Neural crest cell (in vitro differentiated cells): ENCODE measurements around the gene TMEM26. TPM values are rescaled to one million over a fixed set of nuclear protein-coding genes. Genes with fewer than 3 reads are reported as not detected.
"Not testable (repeated sequence)": the region's sequence is repeated elsewhere in the genome, so short reads cannot be mapped to it uniquely, and the experiment has no call there.

Source experiments
- DNase-seq: peaks from one replicate; pipeline ENCODE4 v3.0.0; 2021; ENCODE audit warnings: low read depth, mixed read lengths, low spot score
- H3K27ac Mint-ChIP-seq: one replicate; pipeline ENCODE4 v1.8.0; 2021; ENCODE audit warnings: mild to moderate bottlenecking, mixed read lengths; ENCODE audit not compliant: unreplicated experiment
- H3K27me3 Mint-ChIP-seq: 2 replicates; pipeline ENCODE4 v1.8.0; 2021; ENCODE audit warnings: low read depth, mild to moderate bottlenecking, mixed read lengths
- H3K36me3 Mint-ChIP-seq: 2 replicates; pipeline ENCODE4 v1.8.0; 2021; ENCODE audit warnings: low read depth, mild to moderate bottlenecking, mixed read lengths
- H3K4me1 Mint-ChIP-seq: 2 replicates; pipeline ENCODE4 v1.8.0; 2021; ENCODE audit warnings: mixed read lengths
- H3K4me3 Mint-ChIP-seq: one replicate; pipeline ENCODE4 v1.8.0; 2021; ENCODE audit warnings: mild to moderate bottlenecking, mixed read lengths
- H3K9me3 Mint-ChIP-seq: 2 replicates; pipeline ENCODE4 v1.8.0; 2021; ENCODE audit warnings: mixed read lengths
- CTCF ChIP-seq: fragments of 200-600 bp; sonication (generic); conservative IDR thresholded peaks from 2 replicates; pipeline ENCODE4 v1.5.0; 2021; ENCODE audit warnings: antibody characterized with exemption, mild to moderate bottlenecking
- total RNA-seq: library from RNA; stranded (reverse); gene quantifications from 2 replicates; pipeline ENCODE4 v1.2.1, GENCODE V29; 2021

The TMEM26 gene
- total RNA-seq, 1 donor from 2014 or later = 0.05 TPM

DNA sequence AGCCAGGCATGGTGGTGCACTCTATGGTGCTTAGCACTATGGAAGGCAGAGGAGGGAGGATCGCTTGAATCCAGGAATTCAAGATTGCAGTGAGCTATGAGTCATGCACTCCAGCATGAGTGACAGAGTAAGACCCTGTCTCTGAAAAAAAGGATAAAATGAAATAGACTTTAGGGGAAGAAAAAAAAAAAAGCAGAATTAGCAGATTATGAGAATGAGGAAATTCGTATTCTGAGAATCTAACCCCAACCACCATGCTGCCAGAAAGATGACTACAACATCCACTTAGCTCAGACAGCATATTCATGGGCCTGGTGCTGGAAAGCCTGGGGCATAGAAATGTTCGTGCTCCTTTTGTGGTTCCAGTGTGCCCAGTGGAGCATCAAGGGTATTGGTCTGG is 63.3 kb downstream of the TMEM26 start:
- no peak overlapping the region for H3K27ac Mint-ChIP-seq
- DNase-seq = no peak

GRCh38 chr10:61388986-61389385 is 64.2 kb downstream of the TMEM26 start:
- not testable (repeated sequence) for DNase-seq, H3K4me3 Mint-ChIP-seq, H3K27me3 Mint-ChIP-seq, H3K9me3 Mint-ChIP-seq, H3K27ac Mint-ChIP-seq, H3K36me3 Mint-ChIP-seq, H3K4me1 Mint-ChIP-seq

More for the DNA sequence above, 63.3 kb downstream of the TMEM26 start:
- no peak for TF ChIP-seq CTCF
- H3K9me3 Mint-ChIP-seq = no peaks in the 10 kb centered on the region
- H3K36me3 Mint-ChIP-seq = no peaks in the 10 kb centered on the region
- no peaks in the 10 kb centered on the region for H3K4me1 Mint-ChIP-seq
- peaks cover 3% of the 10 kb centered on the region for H3K27me3 Mint-ChIP-seq
- H3K4me3 Mint-ChIP-seq = no peak overlapping the region

GRCh38 chr10:61385231-61386001 is 67.8 kb downstream of the TMEM26 start:
- no peaks in the 10 kb centered on the region for H3K4me1 Mint-ChIP-seq
- TF ChIP-seq CTCF = no peak
- peaks cover 2% of the 10 kb centered on the region for H3K9me3 Mint-ChIP-seq
- H3K27me3 Mint-ChIP-seq = peaks cover 3% of the 10 kb centered on the region
- DNase-seq = no peak
- no peaks in the 10 kb centered on the region for H3K36me3 Mint-ChIP-seq
- H3K4me3 Mint-ChIP-seq = no peak overlapping the region
- no peak overlapping the region for H3K27ac Mint-ChIP-seq

DNA sequence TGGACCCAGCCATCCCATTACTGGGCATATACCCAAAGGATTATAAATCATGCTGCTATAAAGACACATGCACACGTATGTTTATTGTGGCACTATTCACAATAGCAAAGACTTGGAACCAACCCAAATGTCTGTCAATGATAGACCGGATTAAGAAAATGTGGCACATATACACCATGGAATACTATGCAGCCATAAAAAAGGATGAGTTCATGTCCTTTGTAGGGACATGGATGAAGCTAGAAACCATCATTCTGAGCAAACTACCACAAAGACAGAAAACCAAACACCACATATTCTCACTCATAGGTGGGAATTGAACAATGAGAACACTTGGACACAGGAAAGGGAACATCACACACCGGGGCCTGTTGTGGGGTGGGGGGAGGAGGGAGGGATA is 72.0 kb downstream of the TMEM26 start:
- H3K36me3 Mint-ChIP-seq = not testable (repeated sequence)

DNA sequence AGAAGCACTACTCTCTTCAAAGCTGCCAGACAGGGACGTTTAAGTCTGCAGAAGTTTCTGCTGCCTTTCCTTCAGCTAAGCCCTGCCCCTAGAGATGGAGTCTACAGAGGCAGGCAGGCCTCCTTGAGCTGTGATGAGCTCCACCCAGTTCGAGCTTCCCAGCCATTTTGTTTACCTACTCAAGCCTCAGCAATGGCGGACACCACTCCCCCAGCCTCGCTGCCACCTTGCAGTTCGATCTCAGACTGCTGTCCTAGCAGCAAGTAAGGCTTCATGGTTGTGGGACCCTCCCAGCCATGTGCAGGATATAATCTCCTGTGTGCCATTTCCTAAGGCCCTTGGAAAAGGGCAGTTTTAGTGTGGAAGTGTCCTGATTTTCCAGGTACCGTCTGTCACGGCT is 74.3 kb downstream of the TMEM26 start:
- no peaks in the 10 kb centered on the region for H3K4me1 Mint-ChIP-seq
- no peak for DNase-seq
- peaks cover 6% of the 10 kb centered on the region for H3K36me3 Mint-ChIP-seq
- H3K27me3 Mint-ChIP-seq = no peaks in the 10 kb centered on the region
- TF ChIP-seq CTCF = no peak
- no peak overlapping the region for H3K4me3 Mint-ChIP-seq
- peaks cover 25% of the 10 kb centered on the region for H3K9me3 Mint-ChIP-seq
- no peak overlapping the region for H3K27ac Mint-ChIP-seq

More for the DNA sequence above, 72.0 kb downstream of the TMEM26 start:
- DNase-seq, H3K27me3 Mint-ChIP-seq, H3K4me3 Mint-ChIP-seq, H3K27ac Mint-ChIP-seq, H3K4me1 Mint-ChIP-seq: not testable (repeated sequence)
- peaks cover 11% of the 10 kb centered on the region for H3K9me3 Mint-ChIP-seq

GRCh38 chr10:61376908-61377368 is 76.2 kb downstream of the TMEM26 start:
- peaks cover 31% of the 10 kb centered on the region for H3K9me3 Mint-ChIP-seq
- no peak for DNase-seq

More at GRCh38 chr10:61376908-61377368, 76.2 kb downstream of the TMEM26 start:
- H3K4me1 Mint-ChIP-seq = no peaks in the 10 kb centered on the region
- H3K27ac Mint-ChIP-seq = no peak overlapping the region
- TF ChIP-seq CTCF = no peak
- H3K36me3 Mint-ChIP-seq = peaks cover 6% of the 10 kb centered on the region
- no peak overlapping the region for H3K4me3 Mint-ChIP-seq
- H3K27me3 Mint-ChIP-seq = no peaks in the 10 kb centered on the region
